K562 (cell line): ENCODE measurements around the gene LMNTD2. TPM values are rescaled to one million over a fixed set of nuclear protein-coding genes. Genes with fewer than 3 reads are reported as not detected.

Experiments
- ATAC-seq: fragments of 200-7000 bp; cut with Tn5 transposase; 3 replicates; pipeline ENCODE4 v1.9.1; 2020; ENCODE audit warnings: moderate library complexity
- BruUV-seq: library from RNA; stranded (reverse); fragments of 400-500 nt; replicated peaks from 2 replicates; lab custom pipeline; 2021; lab: Mats Ljungman, UMichigan
- CTCF ChIA-PET: fragments of 300-600 bp; formaldehyde crosslinking; extraction: SDS; loops from one replicate; lab custom pipeline; 2021; ENCODE audit warnings: low intra/inter-chr PET ratio; lab: Yijun Ruan, JAX
- POLR2A ChIA-PET: fragments of 300-600, 350-650 bp; sonication (Branson Sonifier 250); formaldehyde crosslinking; extraction: SDS; loops from one replicate; lab custom pipeline; 2021; ENCODE audit warnings: antibody characterized with exemption, inconsistent platforms; lab: Yijun Ruan, JAX
- DNase-seq, 4 experiments: peaks; one replicate each; pipeline versions ENCODE4 v3.0.0 to v3.0.0-alpha.2; 2011 to 2018; ENCODE audit warnings: low spot score in 3 of 4, mixed read lengths in 3 of 4; ENCODE audit errors: extremely low read depth in 1 of 4
- FAIRE-seq: peaks from 2 replicates; lab custom pipeline; 2011; peaks lifted over from hg19 to GRCh38; lab: Jason Lieb, UNC
- H2AFZ ChIP-seq: 2 replicates; pipeline ENCODE4 v1.6.0; 2011; ENCODE audit warnings: low read depth, low read length, control low read depth, inconsistent platforms
- H3K27ac ChIP-seq: fragments of 200-600 bp; 3 replicates; pipeline ENCODE4 v1.8.0; 2011; ENCODE audit warnings: low read depth, mild to moderate bottlenecking, control low read depth, inconsistent platforms, low read length, moderate library complexity, mixed read lengths; ENCODE audit errors: extremely low read depth
- H3K27me3 ChIP-seq, 2 experiments: fragments of 300-600 bp in 1 of 2; 2 replicates in 1 of 2; 3 replicates in 1 of 2; pipeline versions ENCODE4 v1.6.0 to v1.8.0; 2011; ENCODE audit warnings: inconsistent platforms in 2 of 2, low read length in 2 of 2, mild to moderate bottlenecking in 1 of 2, mixed read lengths in 1 of 2, moderate library complexity in 1 of 2; ENCODE audit not compliant: control insufficient read depth in 2 of 2, insufficient read depth in 2 of 2
- H3K36me3 ChIP-seq: fragments of 300-600 bp; 3 replicates; pipeline ENCODE4 v1.8.0; 2011; ENCODE audit warnings: mild to moderate bottlenecking, low read length, inconsistent platforms; ENCODE audit not compliant: control insufficient read depth, insufficient read depth
- H3K4me1 ChIP-seq, 2 experiments: fragments of 200-600 bp in 1 of 2; replicated peaks in 1 of 2; 2 replicates in 1 of 2; 3 replicates in 1 of 2; pipeline versions ENCODE4 v1.5.1 to v1.8.0; 2011; ENCODE audit warnings: inconsistent platforms in 2 of 2, low read length in 2 of 2, mild to moderate bottlenecking in 1 of 2, mixed read lengths in 1 of 2, moderate library complexity in 1 of 2; ENCODE audit not compliant: control insufficient read depth in 2 of 2, insufficient read depth in 2 of 2
- H3K4me2 ChIP-seq: 2 replicates; pipeline ENCODE4 v1.6.1; 2011; ENCODE audit warnings: low read length, control low read depth, inconsistent platforms, mixed read lengths; ENCODE audit not compliant: insufficient read depth
- H3K4me3 ChIP-seq: fragments of 200-600 bp; sonication (generic), shearing (Covaris generic); 2 replicates; pipeline ENCODE4 v1.5.1; 2016; ENCODE audit warnings: control low read depth, inconsistent platforms
- H3K79me2 ChIP-seq: fragments of 200-600 bp; 3 replicates; pipeline ENCODE4 v1.8.0; 2011; ENCODE audit warnings: low read length, inconsistent platforms; ENCODE audit not compliant: control insufficient read depth, insufficient read depth
- H3K9ac ChIP-seq, 2 experiments: 2 replicates each; pipeline versions ENCODE4 v1.6.0 to v1.6.1; 2011; ENCODE audit warnings: low read depth in 2 of 2, low read length in 2 of 2, control low read depth in 1 of 2, inconsistent platforms in 1 of 2, mild to moderate bottlenecking in 1 of 2, mixed read lengths in 1 of 2; ENCODE audit not compliant: insufficient read depth in 1 of 2
- H3K9me1 ChIP-seq: one replicate; pipeline ENCODE4 v1.6.0; 2011; ENCODE audit warnings: inconsistent platforms, mild to moderate bottlenecking, low read length, moderate library complexity; ENCODE audit not compliant: control insufficient read depth, insufficient read depth
- H3K9me3 ChIP-seq: replicated peaks from 2 replicates; pipeline ENCODE4 v1.5.1; 2011; ENCODE audit warnings: low read depth, low read length, inconsistent platforms; ENCODE audit not compliant: control insufficient read depth, insufficient read depth
- H4K20me1 ChIP-seq: replicated peaks from 2 replicates; pipeline ENCODE4 v1.6.1; 2011; ENCODE audit warnings: low read length, inconsistent platforms, mixed read lengths; ENCODE audit not compliant: control insufficient read depth, insufficient read depth
- BHLHE40 ChIP-seq: IDR thresholded peaks from 2 replicates; pipeline ENCODE4 v1.6.1; 2011; ENCODE audit warnings: low read length, improper control_type of control experiment
- IRF9 ChIP-seq: fragments of 450-650 bp; IDR thresholded peaks from 2 replicates; pipeline ENCODE4 v1.6.1; 2016; ENCODE audit warnings: missing biosample characterization, missing genetic modification characterization
- NFXL1 ChIP-seq: fragments of 450-650 bp; formaldehyde crosslinking; IDR thresholded peaks from 2 replicates; pipeline ENCODE4 v1.4.0; 2021; ENCODE audit warnings: mild to moderate bottlenecking
- POLR2G ChIP-seq: fragments of 200-400 bp; formaldehyde crosslinking; IDR thresholded peaks from 2 replicates; pipeline ENCODE4 v1.6.1; 2017; ENCODE audit warnings: low read depth, mild to moderate bottlenecking, antibody characterized with exemption, low read length, moderate library complexity
- ZFP91 ChIP-seq: sonication (generic); formaldehyde crosslinking; IDR thresholded peaks from 2 replicates; pipeline ENCODE4 v1.8.0; 2022; ENCODE audit warnings: mild to moderate bottlenecking, missing genetic modification reagents
- ZNF175 ChIP-seq: fragments of 200-800 bp; sonication (Bioruptor generic); IDR thresholded peaks from 2 replicates; pipeline ENCODE4 v1.6.1; 2016; ENCODE audit warnings: low read depth, mild to moderate bottlenecking, missing genetic modification characterization, missing compliant biosample characterization
- WGBS: fragments of 100-300 bp; shearing (Covaris generic); methylation state at CpG from one replicate; pipeline ENCODE4 v1.1.6; 2016; ENCODE audit warnings: low coverage, mixed read lengths; ENCODE audit not compliant: insufficient coverage; ENCODE audit errors: missing lambda C conversion rate; 5-methylcytosine and 5-hydroxymethylcytosine counted together
- in situ Hi-C: fragments of 300-500 bp; cut with MboI; formaldehyde crosslinking; loops from 4 replicates; pipeline ENCODE4 v1.15.0; 2018; ENCODE audit warnings: inconsistent platforms, mixed read lengths
- intact Hi-C: fragments of 100-400 bp; cut with micrococcal nuclease; formaldehyde crosslinking; loops from 2 replicates; pipeline ENCODE4 v1.14.2; 2022
- polyA plus RNA-seq, 8 experiments: library from polyadenylated mRNA; depleted of rRNA in 4 of 8; stranded (reverse) in 5 of 8; unstranded in 3 of 8; fragments of >200 nt; fragmentation: Nextera tagmentation in 2 of 8; fragmentation: Illumina TruSeq in 1 of 8; extraction: Ambion mirVana in 2 of 8; extraction: Trizol in 1 of 8; gene quantifications; 2 replicates each; pipeline versions ENCODE4 v1.2.1 to v1.2.3, GENCODE V29; 2011 to 2014; ENCODE audit warnings: inconsistent platforms in 1 of 8, missing spikeins in 1 of 8
- total RNA-seq, 7 experiments: library from RNA; depleted of rRNA in 6 of 7; stranded (reverse); fragments of >200 nt in 6 of 7; fragmentation: Illumina TruSeq in 2 of 7; extraction: Trizol in 2 of 7; gene quantifications; 2 replicates each; pipeline versions ENCODE4 v1.2.1 to v1.2.3, GENCODE V29; 2011 to 2021; ENCODE audit warnings: low replicate concordance in 1 of 7
- TF ChIP-seq, protein P1 (sequence below): fragments of 450-650 bp; IDR thresholded peaks from one replicate; pipeline ENCODE4 v1.6.1; 2018; ENCODE audit warnings: mild to moderate bottlenecking, moderate library complexity; ENCODE audit not compliant: partially characterized antibody
- TF ChIP-seq, protein P2 (sequence below), 2 experiments: IDR thresholded peaks; 2 replicates each; pipeline ENCODE4 v1.6.1; 2011; ENCODE audit warnings: borderline replicate concordance in 1 of 2, control low read depth in 1 of 2, low read depth in 1 of 2, low read length in 1 of 2, mild to moderate bottlenecking in 1 of 2, mixed read lengths in 1 of 2, moderate library complexity in 1 of 2; ENCODE audit not compliant: insufficient read depth in 1 of 2, insufficient read length in 1 of 2, poor library complexity in 1 of 2, severe bottlenecking in 1 of 2; ENCODE audit errors: extremely low read depth in 1 of 2

Gene LMNTD2
- total and polyA plus RNA-seq, 9 of the 15 experiments (the other 6 are each of a cell fraction or from before 2014, with no cell fraction given): 0.48 to 4.2 (median 1.5) TPM; not detected in 3

GRCh38 chr11:595400-595799, 34.9 kb upstream of the LMNTD2 start:
- BruUV-seq: no TSS peak
- ATAC-seq (no peak), DNase-seq (no peak), FAIRE-seq (no peak)
- no peaks in the 10 kb centered on the region for H3K9me1 ChIP-seq
- peaks cover 0 to 17% of the 10 kb centered on the region in 2 experiments; a peak in 1 of 5 replicates for H3K4me1 ChIP-seq
- in situ Hi-C loops: no loop called here
- ChIA-PET CTCF (no interaction called here), POLR2A (interaction anchor here (0.6 to 1.7 kb wide), 3 partner anchors 8 to 39 kb away, joined by 3 to 4 read pairs (median 3); no protein-coding TSS in a partner anchor)
- peak overlapping the region in 1 of 2 experiments; percentile 73; a peak in 2 of 4 replicates for H3K9ac ChIP-seq
- no peaks in the 10 kb centered on the region for H3K9me3 ChIP-seq
- no peaks in the 10 kb centered on the region; the same call in 1 of the 3 replicates for H3K79me2 ChIP-seq
- H3K27ac ChIP-seq: no peak overlapping the region
- H3K36me3 ChIP-seq: peaks cover 92% of the 10 kb centered on the region
- no peak overlapping the region for H2AFZ ChIP-seq
- H4K20me1 ChIP-seq: no peaks in the 10 kb centered on the region
- H3K27me3 ChIP-seq: no peaks in the 10 kb centered on the region
- intact Hi-C loops: no loop called here
- no peak overlapping the region for H3K4me2 ChIP-seq
- 78% methylated on average over 8 of the region's 10 CpGs for WGBS
- no peak for TF ChIP-seq IRF9
- TF ChIP-seq POLR2G: peak; percentile 25; the same call in 1 of the 2 replicates
- no peak overlapping the region for H3K4me3 ChIP-seq

GRCh38 chr11:593347-593746, 32.8 kb upstream of the LMNTD2 start:
- no peak overlapping the region for H3K27ac ChIP-seq
- TF ChIP-seq NFXL1 (CRISPR knock-in tag): no peak
- TF ChIP-seq, protein P1, sequence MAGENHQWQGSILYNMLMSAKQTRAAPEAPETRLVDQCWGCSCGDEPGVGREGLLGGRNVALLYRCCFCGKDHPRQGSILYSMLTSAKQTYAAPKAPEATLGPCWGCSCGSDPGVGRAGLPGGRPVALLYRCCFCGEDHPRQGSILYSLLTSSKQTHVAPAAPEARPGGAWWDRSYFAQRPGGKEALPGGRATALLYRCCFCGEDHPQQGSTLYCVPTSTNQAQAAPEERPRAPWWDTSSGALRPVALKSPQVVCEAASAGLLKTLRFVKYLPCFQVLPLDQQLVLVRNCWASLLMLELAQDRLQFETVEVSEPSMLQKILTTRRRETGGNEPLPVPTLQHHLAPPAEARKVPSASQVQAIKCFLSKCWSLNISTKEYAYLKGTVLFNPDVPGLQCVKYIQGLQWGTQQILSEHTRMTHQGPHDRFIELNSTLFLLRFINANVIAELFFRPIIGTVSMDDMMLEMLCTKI: no peak
- TF ChIP-seq, protein P2, sequence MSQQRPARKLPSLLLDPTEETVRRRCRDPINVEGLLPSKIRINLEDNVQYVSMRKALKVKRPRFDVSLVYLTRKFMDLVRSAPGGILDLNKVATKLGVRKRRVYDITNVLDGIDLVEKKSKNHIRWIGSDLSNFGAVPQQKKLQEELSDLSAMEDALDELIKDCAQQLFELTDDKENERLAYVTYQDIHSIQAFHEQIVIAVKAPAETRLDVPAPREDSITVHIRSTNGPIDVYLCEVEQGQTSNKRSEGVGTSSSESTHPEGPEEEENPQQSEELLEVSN (IDR thresholded peaks at IDR 0.05; ENCODE audit: borderline replicate concordance in 1 of 2, extremely low read depth in 1 of 2, insufficient read depth in 1 of 2, insufficient read length in 1 of 2, low read depth in 1 of 2, low read length in 1 of 2, poor library complexity in 1 of 2, severe bottlenecking in 1 of 2): no peak
- TF ChIP-seq BHLHE40: no peak
- TF ChIP-seq POLR2G: peak; percentile 56; the same call in 1 of the 2 replicates
- no peak for TF ChIP-seq ZFP91 (CRISPR knock-in tag)
- TF ChIP-seq ZNF175 (CRISPR knock-in tag): no peak

More at GRCh38 chr11:593347-593746, 32.8 kb upstream of the LMNTD2 start:
- H3K9me1 ChIP-seq: no peaks in the 10 kb centered on the region
- H3K9me3 ChIP-seq: no peaks in the 10 kb centered on the region
- in situ Hi-C loops (no loop called here), intact Hi-C loops (no loop called here)
- ChIA-PET POLR2A (interaction anchor here (1.0 kb wide), 1 partner anchor 21 kb away, joined by 3 read pairs; no protein-coding TSS in a partner anchor), CTCF (no interaction called here)
- no peak for ATAC-seq
- H3K27me3 ChIP-seq: no peaks in the 10 kb centered on the region
- H3K4me3 ChIP-seq: no peak overlapping the region
- peaks cover 0 to 24% of the 10 kb centered on the region in 2 experiments; a peak in 1 of 5 replicates for H3K4me1 ChIP-seq
- no peaks in the 10 kb centered on the region; the same call in 1 of the 2 replicates for H4K20me1 ChIP-seq
- no peak overlapping the region for H3K9ac ChIP-seq
- 92% methylated on average over 14 of the region's 21 CpGs for WGBS
- H3K79me2 ChIP-seq: peaks cover 12% of the 10 kb centered on the region
- H3K36me3 ChIP-seq: peaks cover 96% of the 10 kb centered on the region
- no peak overlapping the region for H2AFZ ChIP-seq
- no peak for FAIRE-seq
- no peak for DNase-seq
- no TSS peak for BruUV-seq
- H3K4me2 ChIP-seq: no peak overlapping the region
